GM18861 (cell line): ENCODE data around the gene RPS14.
"Not testable (repeated sequence)": the region's sequence is repeated elsewhere in the genome, so short reads cannot be mapped to it uniquely, and the experiment has no call there.

ENCODE experiments used
- ATAC-seq: cut with Tn5 transposase; IDR thresholded peaks from one replicate; pipeline ENCODE4 v1.9.1; 2021; ENCODE audit not compliant: unreplicated experiment

RPS14 gene

GRCh38 chr5:150481972-150482406 is 32.5 kb upstream of the RPS14 start:
- ATAC-seq = no peak

- no peak for ATAC-seq
Measured at GRCh38 chr5:150481708-150481965, 32.1 kb upstream of the RPS14 start.

GRCh38 chr5:150479416-150479815 is 29.9 kb upstream of the RPS14 start:
- no peak for ATAC-seq

- ATAC-seq = not testable (repeated sequence)
Measured at GRCh38 chr5:150476568-150476967, 27.0 kb upstream of the RPS14 start.

GRCh38 chr5:150473673-150474358 is 24.3 kb upstream of the RPS14 start:
- ATAC-seq = no peak

GRCh38 chr5:150469718-150470469 is 20.4 kb upstream of the RPS14 start:
- ATAC-seq = no peak

- ATAC-seq = no peak
Measured at GRCh38 chr5:150468206-150468605, 18.7 kb upstream of the RPS14 start.

- no peak for ATAC-seq
Measured at GRCh38 chr5:150465927-150466326, 16.4 kb upstream of the RPS14 start.

GRCh38 chr5:150464554-150465012 is 15.0 kb upstream of the RPS14 start:
- ATAC-seq = no peak

GRCh38 chr5:150461231-150461630 is 11.7 kb upstream of the RPS14 start:
- peak; percentile 65 for ATAC-seq

- no peak for ATAC-seq
Measured at GRCh38 chr5:150460781-150461180, 11.2 kb upstream of the RPS14 start.

- ATAC-seq = peak; percentile 67
Measured at GRCh38 chr5:150458802-150459557, 9.4 kb upstream of the RPS14 start.

GRCh38 chr5:150457562-150458240 is 8.2 kb upstream of the RPS14 start:
- no peak for ATAC-seq

GRCh38 chr5:150457121-150457520 is 7.6 kb upstream of the RPS14 start:
- ATAC-seq = no peak

GRCh38 chr5:150454492-150455229 is 5.1 kb upstream of the RPS14 start:
- no peak for ATAC-seq

GRCh38 chr5:150454027-150454426 is 4.5 kb upstream of the RPS14 start:
- ATAC-seq = not testable (repeated sequence)

GRCh38 chr5:150452914-150453313 is 3.4 kb upstream of the RPS14 start:
- no peak for ATAC-seq

- no peak for ATAC-seq
Measured at GRCh38 chr5:150451594-150451993, 2.1 kb upstream of the RPS14 start.

GRCh38 chr5:150448952-150449516 is 505 bp downstream of the RPS14 start:
- ATAC-seq = peak; percentile 21

- no peak for ATAC-seq
Measured at GRCh38 chr5:150448334-150448733, 1.2 kb downstream of the RPS14 start.
